HG02840 (cell line): ENCODE data around the gene CCDC106.

Source experiments
- ATAC-seq: cut with Tn5 transposase; IDR thresholded peaks from one replicate; pipeline ENCODE4 v1.9.1; 2021; ENCODE audit warnings: mild to moderate bottlenecking, moderate library complexity, moderate number of reproducible peaks; ENCODE audit not compliant: unreplicated experiment, low FRiP score

Gene CCDC106

GRCh38 chr19:55635334-55635717 lies 12.7 kb upstream of the CCDC106 start:
- no peak for ATAC-seq

GRCh38 chr19:55635856-55636440 lies 12.1 kb upstream of the CCDC106 start:
- no peak for ATAC-seq

GRCh38 chr19:55636723-55637122 lies 11.3 kb upstream of the CCDC106 start:
- ATAC-seq, result no peak

- no peak for ATAC-seq
These were observed 10.5 kb upstream of the CCDC106 start for GRCh38 chr19:55637534-55637933.

GRCh38 chr19:55638864-55639359 lies 9.1 kb upstream of the CCDC106 start:
- no peak for ATAC-seq

- ATAC-seq, result no peak
These were observed 7.9 kb upstream of the CCDC106 start for GRCh38 chr19:55640043-55640576.

- ATAC-seq, result no peak
These were observed 7.2 kb upstream of the CCDC106 start, which contains the start of gene ZNF580 for GRCh38 chr19:55640577-55641425. Gene ZNF580, plus strand, starts transcription at chr19:55641002. Its CDS starts 1,507 bp downstream, at chr19:55642509.

- no peak for ATAC-seq
These were observed 6.4 kb upstream of the CCDC106 start for GRCh38 chr19:55641426-55642152.

- ATAC-seq, result no peak
These were observed 5.6 kb upstream of the CCDC106 start for GRCh38 chr19:55642153-55643002.

- no peak for ATAC-seq
These were observed 4.8 kb upstream of the CCDC106 start, which contains the start of gene ZNF581 for GRCh38 chr19:55643003-55643886. Gene ZNF581, plus strand, starts transcription at chr19:55643649. Its CDS starts 923 bp downstream, at chr19:55644572.

GRCh38 chr19:55643887-55644176 lies 4.2 kb upstream of the CCDC106 start:
- ATAC-seq, result no peak

- no peak for ATAC-seq
These were observed 3.7 kb upstream of the CCDC106 start for GRCh38 chr19:55644191-55644833.

- ATAC-seq, result no peak
These were observed 3.0 kb upstream of the CCDC106 start for GRCh38 chr19:55644842-55645511.

GRCh38 chr19:55645512-55645881 lies 2.5 kb upstream of the CCDC106 start:
- no peak for ATAC-seq

- ATAC-seq, result no peak
These were observed 902 bp upstream of the CCDC106 start for GRCh38 chr19:55646889-55647731.

- no peak for ATAC-seq
These were observed 714 bp downstream of the CCDC106 start for GRCh38 chr19:55648585-55649267.
